HS-5 (cell line): ENCODE data around the gene PWWP2B.

Experiments
- DNase-seq: peaks from one replicate; pipeline ENCODE4 v3.0.0-alpha.2; 2012; ENCODE audit warnings: low read depth

The PWWP2B gene

GRCh38 chr10:132394201-132394811 is 2.7 kb upstream of the PWWP2B start:
- DNase-seq, result no peak

- no peak for DNase-seq
Observed at GRCh38 chr10:132394936-132395703, 1.9 kb upstream of the PWWP2B start.

- no peak for DNase-seq
Observed at GRCh38 chr10:132395704-132396493, 1.1 kb upstream of the PWWP2B start.

- no peak for DNase-seq
Observed at GRCh38 chr10:132396494-132397035, 435 bp upstream of the PWWP2B start.

- DNase-seq, result peak; percentile 45
Observed at GRCh38 chr10:132397671-132398565, 918 bp downstream of the PWWP2B start.

GRCh38 chr10:132398566-132398991 is 1.6 kb downstream of the PWWP2B start:
- DNase-seq, result no peak

- no peak for DNase-seq
Observed at GRCh38 chr10:132399117-132400035, 2.4 kb downstream of the PWWP2B start.

- DNase-seq, result no peak
Observed at GRCh38 chr10:132400041-132400546, 3.1 kb downstream of the PWWP2B start.

- no peak for DNase-seq
Observed at GRCh38 chr10:132400547-132401151, 3.6 kb downstream of the PWWP2B start.

GRCh38 chr10:132401401-132402118 is 4.6 kb downstream of the PWWP2B start:
- no peak for DNase-seq

- no peak for DNase-seq
Observed at GRCh38 chr10:132402781-132403241, 5.8 kb downstream of the PWWP2B start.

- DNase-seq, result no peak
Observed at GRCh38 chr10:132403511-132404168, 6.6 kb downstream of the PWWP2B start.

GRCh38 chr10:132404169-132404880 is 7.3 kb downstream of the PWWP2B start:
- DNase-seq, result no peak

- DNase-seq, result no peak
Observed at GRCh38 chr10:132404911-132405462, 8.0 kb downstream of the PWWP2B start.

GRCh38 chr10:132405463-132405991 is 8.5 kb downstream of the PWWP2B start:
- no peak for DNase-seq

GRCh38 chr10:132406181-132406580 is 9.2 kb downstream of the PWWP2B start:
- DNase-seq, result no peak

- DNase-seq, result no peak
Observed at GRCh38 chr10:132406750-132407149, 9.8 kb downstream of the PWWP2B start.
